MCF 10A (cell line): Measurements from ENCODE around the gene RTP5. TPM values are rescaled to one million over a fixed set of nuclear protein-coding genes. Genes with fewer than 3 reads are reported as not detected.

Experiments used
- BruUV-seq: library from RNA; stranded (reverse); fragments of 400-500 nt; replicated peaks from 2 replicates; lab custom pipeline; 2021; lab: Mats Ljungman, UMichigan
- CTCF ChIA-PET: fragments of 300-600 bp; sonication (Branson Sonifier 250); formaldehyde crosslinking; extraction: SDS; loops from one replicate; lab custom pipeline; 2021; ENCODE audit warnings: antibody characterized with exemption, inconsistent platforms; lab: Yijun Ruan, JAX
- POLR2A ChIA-PET: fragments of 300-600, 350-650 bp; sonication (Branson Sonifier 250); formaldehyde crosslinking; extraction: SDS; loops from one replicate; lab custom pipeline; 2020; ENCODE audit warnings: antibody characterized with exemption, inconsistent platforms; lab: Yijun Ruan, JAX
- DNase-seq: peaks from one replicate; pipeline ENCODE4 v3.0.0-alpha.2; 2018; ENCODE audit not compliant: unreplicated experiment
- H3K27ac Mint-ChIP-seq: one replicate; pipeline ENCODE4 v1.8.0; 2022; ENCODE audit warnings: mild to moderate bottlenecking, low read depth, mixed read lengths; ENCODE audit not compliant: unreplicated experiment
- H3K27me3 Mint-ChIP-seq: one replicate; pipeline ENCODE4 v1.8.0; 2022; ENCODE audit warnings: mixed read lengths; ENCODE audit not compliant: insufficient read depth, unreplicated experiment
- H3K36me3 Mint-ChIP-seq: one replicate; pipeline ENCODE4 v1.8.0; 2022; ENCODE audit warnings: mild to moderate bottlenecking, moderate library complexity, mixed read lengths; ENCODE audit not compliant: insufficient read depth, unreplicated experiment
- H3K4me1 Mint-ChIP-seq: one replicate; pipeline ENCODE4 v1.8.0; 2022; ENCODE audit warnings: mixed read lengths; ENCODE audit not compliant: insufficient read depth, unreplicated experiment
- H3K4me3 Mint-ChIP-seq: one replicate; pipeline ENCODE4 v1.8.0; 2022; ENCODE audit warnings: mild to moderate bottlenecking, moderate library complexity, mixed read lengths; ENCODE audit not compliant: unreplicated experiment
- H3K9me3 Mint-ChIP-seq: one replicate; pipeline ENCODE4 v1.8.0; 2022; ENCODE audit warnings: mixed read lengths; ENCODE audit not compliant: unreplicated experiment
- intact Hi-C: fragments of 100-400 bp; cut with micrococcal nuclease; formaldehyde crosslinking; loops from 2 replicates; pipeline ENCODE4 v1.14.1; 2022
- total RNA-seq: library from RNA; stranded (reverse); gene quantifications from 2 replicates; pipeline ENCODE4 v1.2.3, GENCODE V29; 2022
- TF ChIP-seq, protein P1 (sequence below): fragments of 200-600 bp; IDR thresholded peaks from one replicate; pipeline ENCODE4 v1.8.0; 2022; ENCODE audit warnings: antibody characterized with exemption, mild to moderate bottlenecking; ENCODE audit not compliant: unreplicated experiment

The RTP5 gene
- total RNA-seq, 1 experiment from 2014 or later: not detected

GRCh38 chr2:241870081-241870541, 582 bp downstream of the RTP5 start:
- Mint-ChIP-seq H3K36me3 (no peaks in the 10 kb centered on the region), H3K4me3 (no peak overlapping the region), H3K9me3 (peaks cover 5% of the 10 kb centered on the region), H3K4me1 (peaks cover 16% of the 10 kb centered on the region), H3K27me3 (peaks cover 25% of the 10 kb centered on the region), H3K27ac (no peak overlapping the region)
- ChIA-PET CTCF (interaction anchor here (0.7 kb wide), 1 partner anchor 72 kb away, joined by 3 read pairs; no protein-coding TSS in a partner anchor), POLR2A (no interaction called here)
- intact Hi-C loops: no loop called here
- BruUV-seq: no TSS peak
- TF ChIP-seq, protein P1, sequence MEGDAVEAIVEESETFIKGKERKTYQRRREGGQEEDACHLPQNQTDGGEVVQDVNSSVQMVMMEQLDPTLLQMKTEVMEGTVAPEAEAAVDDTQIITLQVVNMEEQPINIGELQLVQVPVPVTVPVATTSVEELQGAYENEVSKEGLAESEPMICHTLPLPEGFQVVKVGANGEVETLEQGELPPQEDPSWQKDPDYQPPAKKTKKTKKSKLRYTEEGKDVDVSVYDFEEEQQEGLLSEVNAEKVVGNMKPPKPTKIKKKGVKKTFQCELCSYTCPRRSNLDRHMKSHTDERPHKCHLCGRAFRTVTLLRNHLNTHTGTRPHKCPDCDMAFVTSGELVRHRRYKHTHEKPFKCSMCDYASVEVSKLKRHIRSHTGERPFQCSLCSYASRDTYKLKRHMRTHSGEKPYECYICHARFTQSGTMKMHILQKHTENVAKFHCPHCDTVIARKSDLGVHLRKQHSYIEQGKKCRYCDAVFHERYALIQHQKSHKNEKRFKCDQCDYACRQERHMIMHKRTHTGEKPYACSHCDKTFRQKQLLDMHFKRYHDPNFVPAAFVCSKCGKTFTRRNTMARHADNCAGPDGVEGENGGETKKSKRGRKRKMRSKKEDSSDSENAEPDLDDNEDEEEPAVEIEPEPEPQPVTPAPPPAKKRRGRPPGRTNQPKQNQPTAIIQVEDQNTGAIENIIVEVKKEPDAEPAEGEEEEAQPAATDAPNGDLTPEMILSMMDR: no peak
- DNase-seq: no peak

GRCh38 chr2:241870611-241871537, 1.3 kb downstream of the RTP5 start:
- intact Hi-C loops: no loop called here
- H3K4me1 Mint-ChIP-seq: peaks cover 9% of the 10 kb centered on the region
- no peak for DNase-seq
- POLR2A ChIA-PET: no interaction called here
- no peaks in the 10 kb centered on the region for H3K36me3 Mint-ChIP-seq
- H3K27me3 Mint-ChIP-seq: peaks cover 17% of the 10 kb centered on the region
- H3K9me3 Mint-ChIP-seq: no peaks in the 10 kb centered on the region
- H3K4me3 Mint-ChIP-seq: no peak overlapping the region
- H3K27ac Mint-ChIP-seq: no peak overlapping the region
- CTCF ChIA-PET: interaction anchor here (0.7 kb wide), 1 partner anchor 73 kb away, joined by 3 read pairs; no protein-coding TSS in a partner anchor
- no TSS peak for BruUV-seq
- TF ChIP-seq, protein P1: no peak

DNA sequence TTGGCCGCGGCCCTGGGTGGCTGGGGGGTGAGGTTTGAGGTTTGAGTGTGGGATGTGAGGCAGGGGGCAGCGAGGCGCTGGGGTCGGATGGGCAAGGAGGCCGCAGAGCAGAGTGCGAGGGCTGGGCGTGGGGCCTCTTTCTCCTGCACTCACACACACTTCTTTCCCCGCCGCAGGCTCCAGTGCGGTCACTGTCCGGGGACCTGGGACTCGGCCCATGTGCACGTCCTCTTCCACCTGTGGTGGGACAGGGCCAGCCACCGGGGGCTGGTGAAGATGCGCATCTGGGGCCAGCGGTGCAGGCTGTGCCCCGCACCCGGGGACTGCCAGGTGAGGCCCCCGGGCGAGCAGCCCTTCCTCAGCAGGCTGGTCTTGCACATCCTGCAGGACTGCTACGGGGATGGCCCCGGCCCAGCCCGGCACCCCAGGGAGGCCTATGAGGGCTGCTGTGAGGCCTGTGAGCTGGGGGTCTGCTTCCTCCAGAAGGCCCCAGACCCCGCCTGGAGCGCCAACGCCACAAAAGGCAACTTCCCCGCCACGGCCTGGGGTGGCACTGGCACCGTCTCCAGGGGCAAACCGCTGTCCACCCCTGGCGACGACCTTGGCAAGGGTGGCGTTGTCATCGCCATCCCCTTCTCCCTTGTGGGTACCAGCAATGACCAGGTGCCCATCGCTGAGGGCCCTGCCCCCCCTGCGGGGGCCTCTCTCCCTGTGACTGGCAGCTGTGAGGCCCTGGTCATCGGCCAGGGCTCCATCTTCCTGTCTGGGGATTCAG, 2.2 kb downstream of the RTP5 start:
- H3K9me3 Mint-ChIP-seq: no peaks in the 10 kb centered on the region
- peaks cover 11% of the 10 kb centered on the region for H3K27me3 Mint-ChIP-seq
- DNase-seq: no peak
- POLR2A ChIA-PET: no interaction called here
- CTCF ChIA-PET: no interaction called here
- no peak overlapping the region for H3K27ac Mint-ChIP-seq
- TF ChIP-seq, protein P1: no peak
- intact Hi-C loops: no loop called here
- BruUV-seq: no TSS peak
- peaks cover 6% of the 10 kb centered on the region for H3K4me1 Mint-ChIP-seq
- H3K4me3 Mint-ChIP-seq: no peak overlapping the region
- no peaks in the 10 kb centered on the region for H3K36me3 Mint-ChIP-seq

DNA sequence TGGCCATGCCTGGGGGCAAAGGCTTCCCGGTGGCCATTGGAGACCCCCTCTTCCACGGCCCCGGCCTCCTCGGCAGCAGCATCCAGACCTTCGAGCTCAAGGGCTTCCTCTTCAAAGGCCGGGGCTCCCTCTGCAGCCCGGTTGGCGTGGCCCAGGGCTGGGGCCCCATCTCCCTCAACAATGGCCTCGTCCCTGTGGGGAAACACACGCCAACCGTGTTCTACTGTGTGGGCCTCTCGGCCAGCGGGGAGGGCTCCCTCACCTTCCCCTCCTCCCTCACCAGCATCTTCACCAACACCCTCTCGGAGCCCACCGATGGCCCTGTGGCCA, 2.7 kb downstream of the RTP5 start:
- DNase-seq: no peak
- intact Hi-C loops: no loop called here
- no peak overlapping the region for H3K27ac Mint-ChIP-seq
- CTCF ChIA-PET: no interaction called here
- no peaks in the 10 kb centered on the region for H3K36me3 Mint-ChIP-seq
- H3K4me3 Mint-ChIP-seq: no peak overlapping the region
- H3K9me3 Mint-ChIP-seq: no peaks in the 10 kb centered on the region
- H3K27me3 Mint-ChIP-seq: peaks cover 11% of the 10 kb centered on the region
- POLR2A ChIA-PET: no interaction called here
- peaks cover 6% of the 10 kb centered on the region for H3K4me1 Mint-ChIP-seq
- no TSS peak for BruUV-seq
- TF ChIP-seq, protein P1: no peak
